Activated CD8-positive, alpha-beta memory T cell treated with anti-CD3 and anti-CD28 coated beads for 36 hours (primary cell): Measurements from ENCODE around the gene NDOR1. TPM values are rescaled to one million over a fixed set of nuclear protein-coding genes. Genes with fewer than 3 reads are reported as not detected.

Source experiments
- CTCF ChIA-PET: fragments of 350-600 bp; sonication (Branson Sonifier 250); formaldehyde crosslinking; loops from one replicate; lab custom pipeline; 2021; ENCODE audit warnings: antibody characterized with exemption; lab: Charles Lee
- POLR2A ChIA-PET: fragments of 350-600 bp; sonication (Branson Sonifier 250); formaldehyde crosslinking; loops from one replicate; lab custom pipeline; 2021; ENCODE audit warnings: antibody characterized with exemption; lab: Charles Lee
- total RNA-seq, 2 experiments: library from RNA; stranded (reverse); gene quantifications; one replicate each; pipeline ENCODE4 v1.2.3, GENCODE V29; 2021

The NDOR1 gene
- total RNA-seq, 2 experiments from 2014 or later: 43.7 to 44.6 TPM

GRCh38 chr9:137166380-137167229 lies 38.9 kb upstream of the NDOR1 start:
- CTCF ChIA-PET: interaction anchor here (0.8 to 1.0 kb wide), 2 partner anchors 23 to 50 kb away, joined by 3 read pairs; no protein-coding TSS in a partner anchor
- POLR2A ChIA-PET: no interaction called here

- POLR2A ChIA-PET: interaction anchor here (0.6 kb wide), 1 partner anchor 67 kb away, joined by 3 read pairs; no protein-coding TSS in a partner anchor
- CTCF ChIA-PET: no interaction called here
Observed at GRCh38 chr9:137167277-137167746, 38.2 kb upstream of the NDOR1 start.

- CTCF ChIA-PET: interaction anchor here (0.8 kb wide), 1 partner anchor 69 kb away, joined by 3 read pairs; no protein-coding TSS in a partner anchor
- POLR2A ChIA-PET: interaction anchor here (0.6 to 1.1 kb wide), 2 partner anchors 67 to 70 kb away, joined by 3 read pairs; no protein-coding TSS in a partner anchor
Observed at GRCh38 chr9:137167747-137168572, 37.5 kb upstream of the NDOR1 start.

- CTCF ChIA-PET: interaction anchor here (0.7 kb wide), 1 partner anchor 13 kb away, joined by 3 read pairs; no protein-coding TSS in a partner anchor
- POLR2A ChIA-PET: interaction anchor here (1.1 kb wide), 1 partner anchor 71 kb away, joined by 3 read pairs; no protein-coding TSS in a partner anchor
Observed at GRCh38 chr9:137168573-137168903, 37.0 kb upstream of the NDOR1 start.

- POLR2A ChIA-PET: interaction anchor here (0.8 to 1.1 kb wide), 2 partner anchors 63 to 72 kb away, joined by 3 to 5 read pairs; no protein-coding TSS in a partner anchor
- CTCF ChIA-PET: interaction anchor here (0.7 kb wide), 1 partner anchor 12 kb away, joined by 3 read pairs; no protein-coding TSS in a partner anchor
Observed at GRCh38 chr9:137168904-137169856, 36.3 kb upstream of the NDOR1 start.

DNA sequence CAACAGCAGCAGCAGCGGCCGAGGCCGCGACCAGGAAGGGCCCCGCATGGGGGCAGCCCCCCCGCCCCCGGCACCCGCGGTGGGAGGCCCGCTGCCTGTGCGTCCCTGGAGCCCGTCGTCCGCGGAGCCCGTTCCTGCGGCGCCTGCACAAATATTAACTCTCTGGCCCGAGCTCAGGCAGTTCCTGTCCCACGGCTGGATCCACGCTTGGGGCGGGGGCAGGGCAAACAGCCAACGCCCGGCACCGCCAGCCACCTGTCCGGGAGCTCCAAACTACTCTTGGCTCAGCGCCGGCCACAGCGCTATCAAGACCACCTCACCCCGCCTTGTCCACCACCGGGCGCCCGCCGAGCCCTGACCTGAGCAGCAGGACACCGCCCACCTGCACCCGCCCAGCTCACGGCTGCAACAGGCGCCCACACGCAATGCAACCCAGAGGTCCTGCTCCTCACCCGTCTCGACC lies 35.6 kb upstream of the NDOR1 start, which contains the start of gene LRRC26:
TSS of gene LRRC26 (minus strand) at position 156 of the 463 bp plus-strand sequence. CDS start at position 48, 108 bp downstream.
- ChIA-PET CTCF (no interaction called here), POLR2A (interaction anchor here (0.8 kb wide), 1 partner anchor 63 kb away, joined by 5 read pairs; no protein-coding TSS in a partner anchor)

DNA sequence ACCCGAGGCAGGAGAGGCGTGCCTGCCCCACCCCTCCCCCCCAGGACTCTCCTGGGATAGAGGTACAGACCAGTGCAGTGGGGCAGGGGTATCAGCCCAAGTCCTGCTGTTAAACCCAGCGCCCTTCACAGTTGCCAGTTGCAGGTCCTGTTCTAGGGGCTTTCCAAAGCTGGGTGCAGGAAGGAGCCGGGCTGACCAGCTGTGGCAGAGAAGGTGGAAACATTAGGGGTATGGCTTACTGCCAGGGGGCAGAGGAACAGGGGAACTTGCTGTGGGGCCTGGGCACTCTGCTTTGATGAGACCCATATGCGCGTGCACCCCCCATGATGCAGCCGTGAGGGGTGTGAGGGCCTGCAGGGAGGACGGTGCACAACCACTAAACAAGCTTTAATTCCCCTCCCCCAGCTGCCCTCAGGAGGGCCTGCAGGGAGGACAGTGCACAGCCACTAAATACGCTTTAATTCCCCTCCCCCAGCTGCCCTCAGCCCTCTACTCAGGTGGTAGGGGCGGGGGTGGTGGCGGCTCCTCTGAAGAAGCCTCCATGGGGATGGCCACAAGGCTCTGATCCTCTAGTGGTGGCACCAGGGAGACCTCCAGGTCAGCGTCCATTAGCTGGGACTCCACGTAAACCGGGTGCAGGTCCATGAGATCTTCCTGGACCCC lies 34.9 kb upstream of the NDOR1 start:
- ChIA-PET CTCF (no interaction called here), POLR2A (no interaction called here)

DNA sequence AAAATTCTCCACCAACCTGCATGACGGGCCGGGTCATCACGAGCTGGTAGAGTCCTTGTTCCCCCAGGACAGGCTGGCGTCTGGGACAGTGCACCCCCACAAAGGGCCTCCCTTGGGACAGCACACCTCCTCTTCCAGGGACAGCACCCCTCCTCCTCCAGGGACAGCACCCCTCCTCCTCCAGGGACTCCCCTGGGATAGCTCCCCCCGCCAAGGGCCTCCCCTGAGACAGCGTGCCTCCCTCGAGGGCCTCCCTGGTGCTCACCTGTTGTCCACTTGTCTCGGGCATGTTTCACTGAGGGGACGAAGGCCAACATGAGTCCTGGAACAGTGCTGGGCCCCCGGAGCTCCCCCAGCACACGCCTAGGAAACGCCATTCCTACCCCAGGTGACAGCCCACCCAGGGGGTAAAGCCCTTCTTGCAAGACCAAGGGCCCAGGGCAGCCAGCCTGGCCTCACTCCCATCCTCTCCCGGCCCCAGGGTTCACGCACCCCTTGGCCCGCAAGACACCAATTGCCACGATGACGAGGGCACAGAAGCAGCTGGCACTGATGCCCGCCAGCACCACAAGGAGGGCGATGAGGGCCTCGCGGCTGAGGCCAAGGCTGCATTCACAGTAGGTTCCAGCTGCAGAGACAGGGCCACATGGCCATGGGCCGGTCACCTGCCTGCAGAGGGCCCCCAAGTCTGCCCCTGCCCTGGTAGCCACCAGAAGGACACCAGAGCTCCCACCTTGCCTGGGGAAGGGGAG lies 34.2 kb upstream of the NDOR1 start:
- ChIA-PET CTCF (no interaction called here), POLR2A (no interaction called here)

DNA sequence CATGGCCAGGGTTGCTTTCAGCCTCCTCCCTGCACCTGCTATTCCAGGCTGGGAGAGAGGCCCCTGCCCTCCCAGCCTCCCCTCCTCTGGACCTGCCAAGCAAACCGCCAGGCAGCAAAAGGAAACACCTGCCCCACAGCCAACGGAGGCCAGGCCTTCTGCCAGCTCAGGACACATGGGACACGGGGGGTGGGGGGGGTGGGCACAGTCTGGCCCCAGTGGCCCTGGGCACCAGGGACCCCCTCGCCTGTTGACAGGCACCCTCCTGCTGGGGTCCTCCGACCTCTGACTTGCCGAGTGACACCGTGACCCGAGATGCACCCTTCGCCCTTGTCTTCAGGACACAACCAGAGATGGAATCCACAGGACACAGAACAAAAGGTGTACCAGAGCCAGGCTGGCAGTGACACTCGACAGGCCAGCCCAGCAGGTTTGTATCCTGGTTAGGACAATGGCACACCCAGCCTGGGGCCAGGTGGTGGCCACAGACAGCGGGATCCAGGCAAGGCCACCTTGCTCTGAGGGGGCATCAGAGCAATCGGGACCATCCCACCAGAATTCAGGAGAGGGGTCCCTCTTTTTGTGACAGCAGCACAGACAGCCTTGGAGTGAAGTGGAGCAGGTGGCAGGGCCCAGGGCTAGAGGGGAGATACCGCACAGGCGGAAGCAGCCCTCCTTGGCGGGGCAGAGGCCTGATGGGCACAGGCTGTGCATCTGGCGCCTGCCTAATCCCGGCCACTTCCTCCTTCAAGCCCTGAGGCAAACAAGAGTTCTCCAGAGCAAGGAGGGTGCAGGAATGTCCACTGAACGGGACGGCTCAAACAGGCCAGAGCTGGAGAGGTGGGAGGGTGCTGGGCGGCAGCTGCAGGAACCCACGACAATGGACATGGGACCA lies 32.4 kb upstream of the NDOR1 start:
- ChIA-PET CTCF (interaction anchor here (2.0 kb wide), 1 partner anchor 63 kb away, joined by 5 read pairs; no protein-coding TSS in a partner anchor), POLR2A (no interaction called here)

- ChIA-PET POLR2A (interaction anchor here (0.8 kb wide), 1 partner anchor 67 kb away, joined by 3 read pairs; the partner anchor contains the start of gene TUBB4B), CTCF (interaction anchor here (1.5 to 2.0 kb wide), 2 partner anchors 12 to 62 kb away, joined by 5 read pairs; no protein-coding TSS in a partner anchor)
Observed at GRCh38 chr9:137173796-137174664, 31.5 kb upstream of the NDOR1 start.

- ChIA-PET POLR2A (interaction anchor here (0.8 kb wide), 1 partner anchor 66 kb away, joined by 3 read pairs; the partner anchor contains the start of gene TUBB4B), CTCF (interaction anchor here (1.2 to 2.2 kb wide), 4 partner anchors 12 to 62 kb away, joined by 3 to 5 read pairs (median 5); no protein-coding TSS in a partner anchor)
Observed at GRCh38 chr9:137174722-137175293, 30.7 kb upstream of the NDOR1 start.

DNA sequence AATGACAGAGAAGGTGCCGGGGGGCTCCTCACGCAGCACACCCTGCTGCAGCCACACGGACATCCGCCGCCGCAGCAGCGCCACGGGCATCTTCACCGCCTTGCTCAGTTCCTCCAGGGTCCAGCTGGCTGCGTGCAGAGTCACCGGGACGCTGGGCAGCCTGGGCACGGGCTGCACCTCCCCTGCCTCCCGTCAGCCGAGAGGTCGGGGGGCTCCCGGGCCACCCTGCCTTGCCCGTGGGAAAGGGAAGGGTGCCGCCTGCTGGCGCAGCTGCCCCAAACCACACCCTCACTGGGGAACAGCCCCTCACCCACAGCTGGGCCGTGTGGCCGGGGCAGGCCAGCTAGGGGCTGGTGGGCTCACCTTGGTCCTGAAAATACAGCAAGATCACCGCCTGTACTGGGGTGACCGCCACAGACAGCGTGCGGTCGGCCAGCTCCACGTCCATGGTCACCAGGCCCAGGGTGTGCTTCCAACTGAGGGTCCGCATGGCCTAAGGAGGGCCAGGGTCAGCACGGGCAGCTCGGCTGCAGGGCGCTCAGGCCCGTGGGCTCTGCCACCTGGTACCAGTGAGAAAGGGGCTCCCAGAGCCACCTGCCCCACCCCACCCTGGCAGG lies 30.0 kb upstream of the NDOR1 start:
- ChIA-PET CTCF (interaction anchor here (0.8 to 2.2 kb wide), 8 partner anchors 11 to 61 kb away, joined by 3 to 5 read pairs (median 4); partner anchors contain the start of genes ANAPC2, GRIN1 and SSNA1), POLR2A (no interaction called here)

DNA sequence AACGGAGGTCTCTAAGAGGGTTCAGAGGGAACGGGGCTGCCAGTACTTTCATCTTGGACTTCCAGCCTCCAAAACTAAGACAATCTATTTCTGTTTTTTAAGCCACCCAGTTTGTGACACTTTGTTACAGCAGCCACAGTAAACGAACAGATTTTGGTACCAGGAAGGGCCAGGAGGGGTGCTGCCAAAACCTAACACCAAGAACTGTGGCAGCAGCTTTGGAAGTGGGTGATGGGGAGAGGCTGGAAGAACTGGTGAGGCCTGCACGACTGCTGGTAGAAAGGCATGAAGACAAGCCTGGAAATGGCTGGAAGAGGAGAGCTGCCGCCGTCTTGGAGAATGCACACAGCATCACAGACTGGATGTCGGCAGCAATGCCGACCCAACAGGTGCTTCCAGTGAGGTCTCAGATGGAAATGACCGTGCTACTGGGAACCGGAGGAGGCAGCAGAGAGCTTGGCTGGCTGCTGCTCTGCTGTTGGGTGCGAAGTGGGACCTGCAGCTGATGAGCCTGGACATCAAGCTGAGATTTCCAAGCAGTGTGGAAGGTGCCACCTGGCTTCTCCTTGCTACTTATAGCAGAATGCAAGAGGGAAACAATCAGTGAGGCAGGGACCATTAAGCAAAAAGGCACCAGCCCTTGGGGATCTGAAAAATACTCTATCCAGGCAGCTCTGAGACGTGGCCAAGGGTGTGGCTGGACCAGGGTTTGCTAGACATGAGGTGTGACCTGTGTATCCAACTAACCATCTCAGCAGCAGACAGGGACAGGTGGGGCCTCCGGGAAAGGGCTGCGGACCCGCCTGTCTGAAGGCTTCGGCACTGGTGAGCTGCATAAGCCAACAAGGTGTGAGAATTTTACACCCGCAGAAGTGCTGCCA lies 29.0 kb upstream of the NDOR1 start:
- CTCF ChIA-PET: interaction anchor here (0.6 to 2.2 kb wide), 7 partner anchors 12 to 56 kb away, joined by 3 to 5 read pairs (median 4); partner anchors contain the start of genes ANAPC2, GRIN1, RNF224 and SSNA1
- POLR2A ChIA-PET: no interaction called here
